Kidney (tissue), 14 donors: ENCODE results near the gene SYP. TPM values are rescaled to one million over a fixed set of nuclear protein-coding genes. Genes with fewer than 3 reads are reported as not detected.

Experiments used
- DNase-seq, 5 donors: peaks; one replicate each; pipeline ENCODE4 v3.0.0-alpha.2; 2013 to 2020
- FAIRE-seq: peaks from 2 replicates; lab custom pipeline; 2012; peaks lifted over from hg19 to GRCh38; lab: Jason Lieb, UNC
- H3K27ac ChIP-seq, 2 donors: one replicate each; pipeline ENCODE4 v1.7.0; 2013; ENCODE audit warnings: low read depth in 2 of 2, low read length in 2 of 2, inconsistent platforms in 1 of 2
- H3K27me3 ChIP-seq: one replicate; pipeline ENCODE4 v1.7.1; 2013; ENCODE audit warnings: low read length, inconsistent platforms; ENCODE audit not compliant: control insufficient read depth, insufficient read depth
- H3K36me3 ChIP-seq, 3 donors: one replicate each; pipeline versions ENCODE4 v1.7.0 to v1.7.1; 2013; ENCODE audit warnings: low read length in 3 of 3, control low read depth in 1 of 3, inconsistent platforms in 1 of 3; ENCODE audit not compliant: insufficient read depth in 3 of 3, control insufficient read depth in 2 of 3
- H3K4me1 ChIP-seq, 3 donors: one replicate each; pipeline versions ENCODE4 v1.7.0 to v1.7.1; 2013; ENCODE audit warnings: low read length in 3 of 3, inconsistent platforms in 1 of 3, low read depth in 1 of 3; ENCODE audit not compliant: control insufficient read depth in 2 of 3, insufficient read depth in 2 of 3
- H3K4me3 ChIP-seq, 3 donors: one replicate each; pipeline versions ENCODE4 v1.7.0 to v1.8.1; 2013; ENCODE audit warnings: low read length in 3 of 3, control low read depth in 1 of 3, inconsistent platforms in 1 of 3
- H3K9ac ChIP-seq, 3 donors: one replicate each; pipeline versions ENCODE4 v1.7.0 to v1.7.1; 2013; ENCODE audit warnings: low read length in 3 of 3, control low read depth in 1 of 3, inconsistent platforms in 1 of 3
- H3K9me3 ChIP-seq, 3 donors: one replicate each; pipeline versions ENCODE4 v1.7.0 to v1.7.1; 2013; ENCODE audit warnings: low read length in 3 of 3, control low read depth in 1 of 3, inconsistent platforms in 1 of 3; ENCODE audit not compliant: control insufficient read depth in 2 of 3, insufficient read depth in 1 of 3
- intact Hi-C: fragments of 100-400 bp; cut with DNase I; formaldehyde crosslinking; loops from one replicate; pipeline ENCODE4 v1.11.1; 2022
- polyA plus RNA-seq: library from polyadenylated mRNA; stranded (reverse); fragments of 350-450 nt; fragmentation: Illumina TruSeq; extraction: RNeasy Lipid Tissue Mini Kit (QIAGEN cat#74804); gene quantifications from one replicate; pipeline ENCODE4 v1.2.3, GENCODE V29; 2014; ENCODE audit warnings: low read depth, low replicate concordance; ENCODE audit not compliant: insufficient read depth
- total RNA-seq: library from RNA; stranded (reverse); fragmentation: NEBNext Ultra II Directional; extraction: Animal tissue kit (Norgen Biotek cat#: 25700); gene quantifications from one replicate; pipeline ENCODE4 v1.2.1, GENCODE V29; 2021
- TF ChIP-seq, protein P1 (sequence below): IDR thresholded peaks from 3 replicates; pipeline ENCODE4 v1.5.1; 2012; ENCODE audit warnings: mild to moderate bottlenecking, moderate library complexity, borderline replicate concordance; ENCODE audit not compliant: insufficient read depth; ENCODE audit errors: extremely low read depth
- donor health status: control.
- donor health status: control.
- donor health status: control.
- donor health status: control.
- donor health status: control.
- donor health status: DM: yes; HTN: yes; CAD: no.
- donor health status: Normal renal cell carcinoma (clear cell type).

The SYP gene
- total and polyA plus RNA-seq, 2 donors from 2014 or later = 4.0 to 7.2 TPM

DNA sequence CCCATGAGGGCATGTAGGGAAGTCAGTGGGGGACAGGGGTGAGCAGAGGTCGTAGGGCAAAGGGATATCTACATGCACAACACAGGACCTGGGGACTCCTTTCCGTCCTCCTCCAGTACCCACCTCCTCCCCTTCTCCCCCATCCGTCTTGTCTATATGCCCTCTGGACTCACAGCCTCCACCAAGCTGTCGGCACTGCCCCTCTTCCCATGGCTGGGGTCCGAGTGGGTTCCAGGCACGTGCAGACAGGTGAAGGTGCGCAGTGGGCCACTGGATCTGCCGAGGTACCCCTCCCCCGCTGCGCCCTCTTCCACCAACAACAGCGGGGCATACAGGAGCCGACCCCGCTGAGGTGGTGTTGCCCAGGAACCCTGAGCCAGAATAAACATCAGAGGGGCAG lies 5.5 kb upstream of the SYP start:
- TF ChIP-seq, protein P1, sequence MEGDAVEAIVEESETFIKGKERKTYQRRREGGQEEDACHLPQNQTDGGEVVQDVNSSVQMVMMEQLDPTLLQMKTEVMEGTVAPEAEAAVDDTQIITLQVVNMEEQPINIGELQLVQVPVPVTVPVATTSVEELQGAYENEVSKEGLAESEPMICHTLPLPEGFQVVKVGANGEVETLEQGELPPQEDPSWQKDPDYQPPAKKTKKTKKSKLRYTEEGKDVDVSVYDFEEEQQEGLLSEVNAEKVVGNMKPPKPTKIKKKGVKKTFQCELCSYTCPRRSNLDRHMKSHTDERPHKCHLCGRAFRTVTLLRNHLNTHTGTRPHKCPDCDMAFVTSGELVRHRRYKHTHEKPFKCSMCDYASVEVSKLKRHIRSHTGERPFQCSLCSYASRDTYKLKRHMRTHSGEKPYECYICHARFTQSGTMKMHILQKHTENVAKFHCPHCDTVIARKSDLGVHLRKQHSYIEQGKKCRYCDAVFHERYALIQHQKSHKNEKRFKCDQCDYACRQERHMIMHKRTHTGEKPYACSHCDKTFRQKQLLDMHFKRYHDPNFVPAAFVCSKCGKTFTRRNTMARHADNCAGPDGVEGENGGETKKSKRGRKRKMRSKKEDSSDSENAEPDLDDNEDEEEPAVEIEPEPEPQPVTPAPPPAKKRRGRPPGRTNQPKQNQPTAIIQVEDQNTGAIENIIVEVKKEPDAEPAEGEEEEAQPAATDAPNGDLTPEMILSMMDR = no peak
- Histone ChIP-seq H3K36me3 (no peaks in the 10 kb centered on the region), H3K9ac (no peak overlapping the region), H3K4me3 (no peak overlapping the region), H3K27me3 (no peaks in the 10 kb centered on the region), H3K4me1 (no peaks in the 10 kb centered on the region), H3K27ac (no peak overlapping the region), H3K9me3 (no peaks in the 10 kb centered on the region)
- DNase-seq (no peak), FAIRE-seq (no peak)
- intact Hi-C loops = no loop called here

GRCh38 chrX:49204709-49205108 lies 4.7 kb upstream of the SYP start:
- no peak for FAIRE-seq
- Histone ChIP-seq H3K4me3 (no peak overlapping the region), H3K27ac (no peak overlapping the region), H3K9me3 (no peaks in the 10 kb centered on the region), H3K36me3 (no peaks in the 10 kb centered on the region), H3K27me3 (no peaks in the 10 kb centered on the region), H3K4me1 (no peaks in the 10 kb centered on the region), H3K9ac (no peak overlapping the region)
- intact Hi-C loops = no loop called here
- TF ChIP-seq, protein P1 = no peak
- no peak for DNase-seq

GRCh38 chrX:49204017-49204416 lies 4.0 kb upstream of the SYP start:
- no peak overlapping the region for H3K27ac ChIP-seq
- H3K9ac ChIP-seq = no peak overlapping the region
- no peak overlapping the region for H3K4me3 ChIP-seq
- TF ChIP-seq, protein P1 = no peak
- no peaks in the 10 kb centered on the region for H3K9me3 ChIP-seq
- FAIRE-seq (no peak), DNase-seq (no peak)
- H3K27me3 ChIP-seq = no peaks in the 10 kb centered on the region
- H3K4me1 ChIP-seq = no peaks in the 10 kb centered on the region
- intact Hi-C loops = no loop called here
- no peaks in the 10 kb centered on the region for H3K36me3 ChIP-seq

- Histone ChIP-seq H3K36me3 (no peaks in the 10 kb centered on the region), H3K27ac (no peak overlapping the region), H3K4me3 (no peak overlapping the region), H3K9me3 (no peaks in the 10 kb centered on the region), H3K27me3 (no peaks in the 10 kb centered on the region), H3K4me1 (no peaks in the 10 kb centered on the region), H3K9ac (no peak overlapping the region)
- intact Hi-C loops = no loop called here
- no peak for FAIRE-seq
- TF ChIP-seq, protein P1 = no peak
- no peak for DNase-seq
Observed at GRCh38 chrX:49203536-49203935, 3.5 kb upstream of the SYP start.
